WTC11 (cell line): ENCODE measurements around the gene SNX32. TPM values are rescaled to one million over a fixed set of nuclear protein-coding genes. Genes with fewer than 3 reads are reported as not detected.

Experiments used
- ATAC-seq: fragments of 200-7000 bp; cut with Tn5 transposase; 2 replicates; pipeline ENCODE4 v1.10.0; 2021; ENCODE audit warnings: mild to moderate bottlenecking, moderate library complexity
- CTCF ChIA-PET: fragments of 300-600 bp; sonication (Branson Sonifier 250); formaldehyde crosslinking; loops from one replicate; lab custom pipeline; 2021; ENCODE audit warnings: antibody characterized with exemption; lab: Charles Lee
- POLR2A ChIA-PET: fragments of 350-600 bp; sonication (Branson Sonifier 250); formaldehyde crosslinking; loops from one replicate; lab custom pipeline; 2021; ENCODE audit warnings: antibody characterized with exemption; lab: Charles Lee
- DNase-seq: peaks from one replicate; pipeline ENCODE4 v3.0.0; 2021; ENCODE audit warnings: low spot score
- H3K27ac Mint-ChIP-seq: 2 replicates; pipeline ENCODE4 v1.8.0; 2021; ENCODE audit warnings: mixed read lengths
- H3K27me3 Mint-ChIP-seq: 2 replicates; pipeline ENCODE4 v1.8.0; 2021; ENCODE audit warnings: low read depth, mild to moderate bottlenecking, moderate library complexity, mixed read lengths
- H3K36me3 Mint-ChIP-seq: 2 replicates; pipeline ENCODE4 v1.8.0; 2021; ENCODE audit warnings: mixed read lengths
- H3K4me1 Mint-ChIP-seq: 2 replicates; pipeline ENCODE4 v1.8.0; 2022; ENCODE audit warnings: mixed read lengths
- H3K4me3 Mint-ChIP-seq: 2 replicates; pipeline ENCODE4 v1.8.0; 2021; ENCODE audit warnings: mild to moderate bottlenecking, moderate library complexity, mixed read lengths
- H3K9me3 Mint-ChIP-seq: 2 replicates; pipeline ENCODE4 v1.8.0; 2021; ENCODE audit warnings: mixed read lengths
- CREM ChIP-seq: sonication (generic); formaldehyde crosslinking; IDR thresholded peaks from 2 replicates; pipeline ENCODE4 v1.8.1; 2022; ENCODE audit warnings: mild to moderate bottlenecking, missing genetic modification reagents, moderate library complexity
- ETV6 ChIP-seq: sonication (generic); formaldehyde crosslinking; IDR thresholded peaks from 2 replicates; pipeline ENCODE4 v1.8.1; 2022; ENCODE audit warnings: mild to moderate bottlenecking, missing genetic modification reagents
- FOXJ3 ChIP-seq: sonication (generic); formaldehyde crosslinking; IDR thresholded peaks from 2 replicates; pipeline ENCODE4 v1.9.0; 2021; ENCODE audit warnings: missing genetic modification reagents, mild to moderate bottlenecking, borderline replicate concordance
- GRHL2 ChIP-seq: fragments of 250-450 bp; sonication (Bioruptor Pico); IDR thresholded peaks from 2 replicates; pipeline ENCODE4 v1.8.0; 2022; ENCODE audit warnings: mild to moderate bottlenecking, moderate library complexity; ENCODE audit not compliant: insufficient replicate concordance, severe bottlenecking
- JUN ChIP-seq: sonication (generic); formaldehyde crosslinking; IDR thresholded peaks from 2 replicates; pipeline ENCODE4 v1.8.0; 2023; ENCODE audit warnings: mild to moderate bottlenecking, missing genetic modification reagents
- KAT7 ChIP-seq: sonication (generic); formaldehyde crosslinking; IDR thresholded peaks from 2 replicates; pipeline ENCODE4 v1.8.1; 2023; ENCODE audit warnings: missing genetic modification reagents, mild to moderate bottlenecking, borderline replicate concordance
- MXD4 ChIP-seq: fragments of 250-450 bp; sonication (Bioruptor Pico); IDR thresholded peaks from 2 replicates; pipeline ENCODE4 v1.8.0; 2021; ENCODE audit warnings: mild to moderate bottlenecking, moderate library complexity, borderline replicate concordance
- NFATC4 ChIP-seq: fragments of 250-450 bp; sonication (Bioruptor Pico); IDR thresholded peaks from 2 replicates; pipeline ENCODE4 v1.9.0; 2021; ENCODE audit warnings: mild to moderate bottlenecking
- NFYB ChIP-seq: sonication (generic); formaldehyde crosslinking; conservative IDR thresholded peaks from 2 replicates; pipeline ENCODE4 v1.8.0; 2022; ENCODE audit warnings: low read depth, missing genetic modification reagents
- NR1H2 ChIP-seq: sonication (generic); formaldehyde crosslinking; IDR thresholded peaks from 2 replicates; pipeline ENCODE4 v1.9.0; 2021; ENCODE audit warnings: mild to moderate bottlenecking, moderate library complexity, missing genetic modification reagents
- NR3C1 ChIP-seq: sonication (generic); formaldehyde crosslinking; conservative IDR thresholded peaks from 2 replicates; pipeline ENCODE4 v1.8.1; 2023; ENCODE audit warnings: low read depth, mild to moderate bottlenecking, missing genetic modification reagents
- OVOL2 ChIP-seq: fragments of 250-450 bp; sonication (Bioruptor Pico); IDR thresholded peaks from 2 replicates; pipeline ENCODE4 v1.9.0; 2021; ENCODE audit warnings: mild to moderate bottlenecking, borderline replicate concordance
- PRRX2 ChIP-seq: fragments of 250-450 bp; sonication (Bioruptor Pico); IDR thresholded peaks from 2 replicates; pipeline ENCODE4 v1.8.0; 2021; ENCODE audit warnings: mild to moderate bottlenecking
- SMAD3 ChIP-seq: sonication (generic); formaldehyde crosslinking; IDR thresholded peaks from 2 replicates; pipeline ENCODE4 v1.8.0; 2022; ENCODE audit warnings: missing genetic modification reagents, mild to moderate bottlenecking, borderline replicate concordance
- SOX15 ChIP-seq: fragments of 250-450 bp; sonication (Bioruptor Pico); IDR thresholded peaks from 2 replicates; pipeline ENCODE4 v1.9.0; 2021; ENCODE audit warnings: mild to moderate bottlenecking
- ZBTB21 ChIP-seq: sonication (generic); formaldehyde crosslinking; IDR thresholded peaks from 2 replicates; pipeline ENCODE4 v1.8.1; 2023; ENCODE audit warnings: mild to moderate bottlenecking, missing genetic modification reagents, borderline replicate concordance
- ZNF671 ChIP-seq: fragments of 250-450 bp; sonication (Bioruptor Pico); IDR thresholded peaks from 2 replicates; pipeline ENCODE4 v1.8.0; 2021; ENCODE audit warnings: mild to moderate bottlenecking
- total RNA-seq: library from RNA; stranded (reverse); gene quantifications from 3 replicates; pipeline ENCODE4 v1.2.3, GENCODE V29; 2021
- TF ChIP-seq, protein P1 (sequence below): sonication (generic); formaldehyde crosslinking; IDR thresholded peaks from 2 replicates; pipeline ENCODE4 v1.8.1; 2022; ENCODE audit warnings: low read depth, missing genetic modification reagents, borderline replicate concordance
- TF ChIP-seq, protein P2 (sequence below): sonication (generic); formaldehyde crosslinking; IDR thresholded peaks from 2 replicates; pipeline ENCODE4 v1.8.0; 2023; ENCODE audit warnings: missing genetic modification reagents
- TF ChIP-seq, protein P3 (sequence below): sonication (generic); formaldehyde crosslinking; IDR thresholded peaks from 2 replicates; pipeline ENCODE4 v1.8.1; 2022; ENCODE audit warnings: mild to moderate bottlenecking, moderate library complexity, missing genetic modification reagents
- TF ChIP-seq, protein P4 (sequence below): fragments of 250-450 bp; sonication (Bioruptor Pico); IDR thresholded peaks from 2 replicates; pipeline ENCODE4 v1.9.0; 2021; ENCODE audit warnings: moderate library complexity, mild to moderate bottlenecking, inconsistent platforms, borderline replicate concordance
- TF ChIP-seq, protein P5 (sequence below): sonication (generic); formaldehyde crosslinking; conservative IDR thresholded peaks from 2 replicates; pipeline ENCODE4 v1.8.1; 2022; ENCODE audit warnings: mild to moderate bottlenecking, missing genetic modification reagents
- TF ChIP-seq, protein P6 (sequence below): sonication (generic); formaldehyde crosslinking; IDR thresholded peaks from 2 replicates; pipeline ENCODE4 v1.8.0; 2022; ENCODE audit warnings: mild to moderate bottlenecking, missing genetic modification reagents
- TF ChIP-seq, protein P7 (sequence below): fragments of 250-450 bp; sonication (Bioruptor Pico); IDR thresholded peaks from 2 replicates; pipeline ENCODE4 v1.9.0; 2021; ENCODE audit warnings: mild to moderate bottlenecking

SNX32 gene
- total RNA-seq, 1 experiment from 2014 or later = 2.9 TPM

DNA sequence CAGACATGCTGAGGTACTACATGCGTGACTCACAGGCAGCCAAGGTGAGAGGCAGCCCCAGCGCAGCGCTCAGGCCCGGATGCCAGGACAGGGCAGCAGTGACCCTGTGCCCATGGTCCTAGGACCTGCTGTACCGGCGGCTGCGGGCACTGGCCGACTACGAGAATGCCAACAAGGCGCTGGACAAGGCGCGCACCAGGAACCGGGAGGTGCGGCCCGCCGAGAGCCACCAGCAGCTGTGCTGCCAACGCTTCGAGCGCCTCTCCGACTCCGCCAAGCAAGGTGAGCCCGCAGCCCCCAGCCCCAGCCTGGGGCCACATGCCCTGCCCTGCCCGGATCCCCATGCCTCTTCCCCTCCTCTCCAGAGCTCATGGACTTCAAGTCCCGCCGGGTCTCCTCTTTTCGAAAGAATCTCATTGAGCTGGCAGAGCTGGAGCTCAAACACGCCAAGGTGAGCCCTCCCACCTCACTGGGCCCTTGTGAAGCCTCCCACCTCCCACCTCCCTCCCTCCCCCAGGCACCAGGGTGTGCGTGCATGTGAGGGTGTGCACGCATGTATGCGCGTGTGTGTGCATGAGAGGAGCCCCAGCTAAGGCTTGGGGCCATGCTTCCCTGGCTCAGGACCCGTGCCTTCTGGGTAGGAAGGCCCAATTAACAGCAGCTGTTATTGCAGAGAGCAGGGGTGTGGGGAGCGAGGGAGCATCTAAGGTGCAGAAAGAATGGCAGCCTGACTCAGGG, 18.9 kb downstream of the SNX32 start (continued):
- TF ChIP-seq, protein P1, sequence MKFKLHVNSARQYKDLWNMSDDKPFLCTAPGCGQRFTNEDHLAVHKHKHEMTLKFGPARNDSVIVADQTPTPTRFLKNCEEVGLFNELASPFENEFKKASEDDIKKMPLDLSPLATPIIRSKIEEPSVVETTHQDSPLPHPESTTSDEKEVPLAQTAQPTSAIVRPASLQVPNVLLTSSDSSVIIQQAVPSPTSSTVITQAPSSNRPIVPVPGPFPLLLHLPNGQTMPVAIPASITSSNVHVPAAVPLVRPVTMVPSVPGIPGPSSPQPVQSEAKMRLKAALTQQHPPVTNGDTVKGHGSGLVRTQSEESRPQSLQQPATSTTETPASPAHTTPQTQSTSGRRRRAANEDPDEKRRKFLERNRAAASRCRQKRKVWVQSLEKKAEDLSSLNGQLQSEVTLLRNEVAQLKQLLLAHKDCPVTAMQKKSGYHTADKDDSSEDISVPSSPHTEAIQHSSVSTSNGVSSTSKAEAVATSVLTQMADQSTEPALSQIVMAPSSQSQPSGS (CRISPR knock-in tag) = no peak
- TF ChIP-seq OVOL2 (no peak), NR1H2 (CRISPR knock-in tag) (no peak), NR3C1 (no peak), SOX15 (CRISPR knock-in tag) (no peak), NFATC4 (peak; percentile 63; the same call in 1 of the 2 replicates), NFYB (CRISPR knock-in tag) (no peak)
- TF ChIP-seq, protein P2, sequence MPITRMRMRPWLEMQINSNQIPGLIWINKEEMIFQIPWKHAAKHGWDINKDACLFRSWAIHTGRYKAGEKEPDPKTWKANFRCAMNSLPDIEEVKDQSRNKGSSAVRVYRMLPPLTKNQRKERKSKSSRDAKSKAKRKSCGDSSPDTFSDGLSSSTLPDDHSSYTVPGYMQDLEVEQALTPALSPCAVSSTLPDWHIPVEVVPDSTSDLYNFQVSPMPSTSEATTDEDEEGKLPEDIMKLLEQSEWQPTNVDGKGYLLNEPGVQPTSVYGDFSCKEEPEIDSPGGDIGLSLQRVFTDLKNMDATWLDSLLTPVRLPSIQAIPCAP (CRISPR knock-in tag) = no peak
- TF ChIP-seq, protein P3, sequence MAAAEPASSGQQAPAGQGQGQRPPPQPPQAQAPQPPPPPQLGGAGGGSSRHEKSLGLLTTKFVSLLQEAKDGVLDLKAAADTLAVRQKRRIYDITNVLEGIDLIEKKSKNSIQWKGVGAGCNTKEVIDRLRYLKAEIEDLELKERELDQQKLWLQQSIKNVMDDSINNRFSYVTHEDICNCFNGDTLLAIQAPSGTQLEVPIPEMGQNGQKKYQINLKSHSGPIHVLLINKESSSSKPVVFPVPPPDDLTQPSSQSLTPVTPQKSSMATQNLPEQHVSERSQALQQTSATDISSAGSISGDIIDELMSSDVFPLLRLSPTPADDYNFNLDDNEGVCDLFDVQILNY = no peak

DNA sequence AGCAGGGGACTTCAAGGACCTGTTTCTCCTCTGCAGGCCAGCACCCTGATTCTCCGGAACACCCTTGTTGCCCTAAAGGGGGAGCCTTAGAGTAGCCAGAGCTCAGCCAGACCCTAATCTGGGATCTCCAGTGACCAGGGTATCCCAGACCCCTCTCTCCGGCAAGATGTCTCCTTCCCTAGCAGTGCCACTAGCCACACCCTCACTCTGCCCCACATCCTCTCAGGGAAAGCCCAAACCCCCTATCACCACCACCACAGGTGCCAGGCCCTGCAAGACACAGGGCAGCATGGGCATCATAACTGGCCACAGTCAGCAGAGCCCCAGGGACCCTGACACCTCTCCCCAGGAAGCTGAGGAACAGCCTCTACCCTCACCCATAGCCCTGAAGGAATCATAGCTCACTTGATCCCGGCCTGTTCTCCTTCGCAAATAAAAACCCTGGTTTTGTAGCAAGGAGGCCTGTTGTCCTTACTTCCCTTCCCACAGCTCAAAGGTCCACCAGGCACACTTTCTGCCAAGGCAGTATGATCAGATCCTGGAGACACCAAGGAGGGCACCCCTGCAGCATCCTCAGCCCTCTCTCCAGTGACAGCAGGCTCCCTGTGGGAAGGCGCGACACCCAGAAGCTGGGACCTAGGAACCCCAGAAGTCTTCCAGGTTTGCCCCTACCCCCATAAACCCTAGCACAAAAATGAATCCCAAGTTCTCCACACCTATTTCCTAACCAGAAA, 19.6 kb downstream of the SNX32 start:
- no peak for DNase-seq
- H3K4me1 Mint-ChIP-seq = peaks cover 24% of the 10 kb centered on the region
- peak overlapping the region; percentile 72 for H3K27ac Mint-ChIP-seq
- peaks cover 6% of the 10 kb centered on the region; the same call in 1 of the 2 replicates for H3K9me3 Mint-ChIP-seq
- no peak overlapping the region for H3K4me3 Mint-ChIP-seq
- H3K27me3 Mint-ChIP-seq = peaks cover 4% of the 10 kb centered on the region; the same call in 1 of the 2 replicates
- CTCF ChIA-PET = interaction anchor here (0.9 to 6.3 kb wide), 14 partner anchors 8 to 162 kb away, joined by 3 to 134 read pairs (median 4); partner anchors contain the start of genes AP5B1, CCDC85B, CST6 and FIBP
- peak; percentile 16 for ATAC-seq
- POLR2A ChIA-PET = interaction anchor here (0.6 to 1.1 kb wide), 6 partner anchors 8 to 133 kb away, joined by 3 to 6 read pairs (median 4); partner anchors contain the start of genes FIBP, RNASEH2C and SNX32
- peaks cover 53% of the 10 kb centered on the region for H3K36me3 Mint-ChIP-seq
- TF ChIP-seq CREM (CRISPR knock-in tag) = no peak
- TF ChIP-seq ZNF671 (CRISPR knock-in tag) = peak; percentile 12; the same call in 1 of the 2 replicates
- TF ChIP-seq KAT7 (CRISPR knock-in tag) = no peak
- TF ChIP-seq PRRX2 (CRISPR knock-in tag) = peak; percentile 85
- no peak for TF ChIP-seq NFYB (CRISPR knock-in tag)
- TF ChIP-seq, protein P4, sequence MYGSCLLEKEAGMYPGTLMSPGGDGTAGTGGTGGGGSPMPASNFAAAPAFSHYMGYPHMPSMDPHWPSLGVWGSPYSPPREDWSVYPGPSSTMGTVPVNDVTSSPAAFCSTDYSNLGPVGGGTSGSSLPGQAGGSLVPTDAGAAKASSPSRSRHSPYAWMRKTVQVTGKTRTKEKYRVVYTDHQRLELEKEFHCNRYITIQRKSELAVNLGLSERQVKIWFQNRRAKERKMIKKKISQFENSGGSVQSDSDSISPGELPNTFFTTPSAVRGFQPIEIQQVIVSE (CRISPR knock-in tag) = no peak
- no peak for TF ChIP-seq NR1H2 (CRISPR knock-in tag)
- TF ChIP-seq MXD4 = no peak
- peak; percentile 55 for TF ChIP-seq NFATC4
- TF ChIP-seq JUN (CRISPR knock-in tag) = no peak
- TF ChIP-seq ETV6 (CRISPR knock-in tag) = 0 out of 2 replicates have a peak, but pooled peaks have one; percentile 17
- no peak for TF ChIP-seq FOXJ3
- TF ChIP-seq SMAD3 (CRISPR knock-in tag) = no peak
- TF ChIP-seq, protein P5, sequence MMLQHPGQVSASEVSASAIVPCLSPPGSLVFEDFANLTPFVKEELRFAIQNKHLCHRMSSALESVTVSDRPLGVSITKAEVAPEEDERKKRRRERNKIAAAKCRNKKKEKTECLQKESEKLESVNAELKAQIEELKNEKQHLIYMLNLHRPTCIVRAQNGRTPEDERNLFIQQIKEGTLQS (CRISPR knock-in tag) = no peak
- TF ChIP-seq ZBTB21 (CRISPR knock-in tag) = no peak
- TF ChIP-seq, protein P6, sequence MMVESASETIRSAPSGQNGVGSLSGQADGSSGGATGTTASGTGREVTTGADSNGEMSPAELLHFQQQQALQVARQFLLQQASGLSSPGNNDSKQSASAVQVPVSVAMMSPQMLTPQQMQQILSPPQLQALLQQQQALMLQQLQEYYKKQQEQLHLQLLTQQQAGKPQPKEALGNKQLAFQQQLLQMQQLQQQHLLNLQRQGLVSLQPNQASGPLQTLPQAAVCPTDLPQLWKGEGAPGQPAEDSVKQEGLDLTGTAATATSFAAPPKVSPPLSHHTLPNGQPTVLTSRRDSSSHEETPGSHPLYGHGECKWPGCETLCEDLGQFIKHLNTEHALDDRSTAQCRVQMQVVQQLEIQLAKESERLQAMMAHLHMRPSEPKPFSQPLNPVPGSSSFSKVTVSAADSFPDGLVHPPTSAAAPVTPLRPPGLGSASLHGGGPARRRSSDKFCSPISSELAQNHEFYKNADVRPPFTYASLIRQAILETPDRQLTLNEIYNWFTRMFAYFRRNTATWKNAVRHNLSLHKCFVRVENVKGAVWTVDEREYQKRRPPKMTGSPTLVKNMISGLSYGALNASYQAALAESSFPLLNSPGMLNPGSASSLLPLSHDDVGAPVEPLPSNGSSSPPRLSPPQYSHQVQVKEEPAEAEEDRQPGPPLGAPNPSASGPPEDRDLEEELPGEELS = no peak
- TF ChIP-seq, protein P7, sequence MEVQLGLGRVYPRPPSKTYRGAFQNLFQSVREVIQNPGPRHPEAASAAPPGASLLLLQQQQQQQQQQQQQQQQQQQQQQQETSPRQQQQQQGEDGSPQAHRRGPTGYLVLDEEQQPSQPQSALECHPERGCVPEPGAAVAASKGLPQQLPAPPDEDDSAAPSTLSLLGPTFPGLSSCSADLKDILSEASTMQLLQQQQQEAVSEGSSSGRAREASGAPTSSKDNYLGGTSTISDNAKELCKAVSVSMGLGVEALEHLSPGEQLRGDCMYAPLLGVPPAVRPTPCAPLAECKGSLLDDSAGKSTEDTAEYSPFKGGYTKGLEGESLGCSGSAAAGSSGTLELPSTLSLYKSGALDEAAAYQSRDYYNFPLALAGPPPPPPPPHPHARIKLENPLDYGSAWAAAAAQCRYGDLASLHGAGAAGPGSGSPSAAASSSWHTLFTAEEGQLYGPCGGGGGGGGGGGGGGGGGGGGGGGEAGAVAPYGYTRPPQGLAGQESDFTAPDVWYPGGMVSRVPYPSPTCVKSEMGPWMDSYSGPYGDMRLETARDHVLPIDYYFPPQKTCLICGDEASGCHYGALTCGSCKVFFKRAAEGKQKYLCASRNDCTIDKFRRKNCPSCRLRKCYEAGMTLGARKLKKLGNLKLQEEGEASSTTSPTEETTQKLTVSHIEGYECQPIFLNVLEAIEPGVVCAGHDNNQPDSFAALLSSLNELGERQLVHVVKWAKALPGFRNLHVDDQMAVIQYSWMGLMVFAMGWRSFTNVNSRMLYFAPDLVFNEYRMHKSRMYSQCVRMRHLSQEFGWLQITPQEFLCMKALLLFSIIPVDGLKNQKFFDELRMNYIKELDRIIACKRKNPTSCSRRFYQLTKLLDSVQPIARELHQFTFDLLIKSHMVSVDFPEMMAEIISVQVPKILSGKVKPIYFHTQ = peak; percentile 70; the same call in 1 of the 2 replicates
- no peak for TF ChIP-seq SOX15 (CRISPR knock-in tag)
- no peak for TF ChIP-seq GRHL2
